Immature natural killer cell (primary cell): ENCODE results near the gene ZNF674. TPM values are rescaled to one million over a fixed set of nuclear protein-coding genes. Genes with fewer than 3 reads are reported as not detected.
A peak's percentile ranks its signal among the peaks of the same experiment; 100 is the strongest.

ENCODE experiments used
- DNase-seq, 3 donors: peaks; one replicate each; pipeline ENCODE4 v3.0.0; 2022; ENCODE audit warnings: mixed read lengths in 1 of 3
- H3K27ac Mint-ChIP-seq, 6 donors: one replicate each; pipeline ENCODE4 v1.8.0; 2020; ENCODE audit warnings: mixed read lengths in 6 of 6, mild to moderate bottlenecking in 5 of 6, inconsistent platforms in 4 of 6, moderate library complexity in 3 of 6
- H3K27me3 Mint-ChIP-seq, 3 donors: one replicate each; pipeline ENCODE4 v1.8.0; 2020 to 2021; ENCODE audit warnings: low read depth in 3 of 3, mild to moderate bottlenecking in 3 of 3, mixed read lengths in 3 of 3, moderate library complexity in 3 of 3, inconsistent platforms in 1 of 3
- H3K36me3 Mint-ChIP-seq, 3 donors: one replicate each; pipeline ENCODE4 v1.8.0; 2020; ENCODE audit warnings: mixed read lengths in 3 of 3, inconsistent platforms in 2 of 3, mild to moderate bottlenecking in 2 of 3
- H3K4me1 Mint-ChIP-seq, 2 donors: one replicate each; pipeline ENCODE4 v1.8.0; 2020; ENCODE audit warnings: inconsistent platforms in 2 of 2, mild to moderate bottlenecking in 2 of 2, mixed read lengths in 2 of 2, moderate library complexity in 1 of 2
- H3K4me3 Mint-ChIP-seq, 5 donors: one replicate each; pipeline ENCODE4 v1.8.0; 2020; ENCODE audit warnings: mild to moderate bottlenecking in 5 of 5, mixed read lengths in 5 of 5, inconsistent platforms in 3 of 5, moderate library complexity in 3 of 5
- H3K9me3 Mint-ChIP-seq, 6 donors: one replicate each; pipeline ENCODE4 v1.8.0; 2020; ENCODE audit warnings: mild to moderate bottlenecking in 6 of 6, mixed read lengths in 6 of 6, inconsistent platforms in 4 of 6, moderate library complexity in 3 of 6
- polyA plus RNA-seq, 3 donors: library from polyadenylated mRNA; unstranded; fragments of 300-500 nt; fragmentation: Illumina TruSeq; gene quantifications; one replicate each; pipeline ENCODE4 v1.2.3, GENCODE V29; 2021

ZNF674 gene
- under 1 TPM in 2 of 3 donors, not detected in 1; 0.48 to 0.75 TPM for polyA plus RNA-seq

DNA sequence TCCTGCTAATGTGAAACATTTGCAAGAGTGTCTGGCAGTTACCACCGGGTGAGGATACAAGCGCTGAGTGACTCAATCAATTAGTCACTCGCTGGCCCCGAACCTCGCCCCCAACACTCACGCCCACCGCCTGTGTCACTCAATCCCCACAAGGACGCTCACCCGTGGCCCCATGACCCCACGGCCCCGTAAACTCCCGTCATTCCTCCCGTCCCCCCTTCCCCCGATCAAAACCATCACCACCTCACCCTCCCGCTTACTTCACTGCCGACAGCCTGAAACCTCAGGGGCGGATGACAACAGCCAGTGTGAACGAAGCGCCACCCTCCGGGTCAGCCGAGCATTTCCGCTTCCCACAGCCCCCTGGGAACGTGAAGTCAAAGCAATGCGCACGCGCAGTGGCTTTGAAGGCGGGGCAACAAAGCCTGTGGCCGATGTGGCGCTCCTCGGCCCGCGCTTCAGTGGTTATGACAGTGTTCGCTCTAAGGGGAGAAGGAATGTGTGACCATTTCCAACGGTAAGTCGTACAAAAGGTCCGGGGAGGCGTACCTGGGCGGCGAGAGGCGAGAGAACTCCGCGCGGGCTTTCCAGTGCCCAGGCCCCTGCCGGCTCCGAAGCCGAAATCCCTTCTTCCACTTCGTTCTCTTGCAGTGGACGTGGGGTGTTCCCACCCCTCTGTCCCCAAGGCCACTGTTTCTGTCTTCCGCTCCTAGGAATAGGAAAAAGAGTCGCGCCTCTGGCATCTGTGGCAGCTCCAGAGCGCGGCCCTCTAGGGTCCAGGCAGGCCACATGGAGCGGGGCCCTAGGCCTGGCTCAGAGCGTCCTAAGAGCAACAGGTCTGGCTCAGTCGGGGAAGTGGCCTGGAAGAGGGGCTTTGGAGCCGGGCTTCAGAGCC is at the start of gene ZNF674:
TSS of gene ZNF674 (minus strand) at position 311 of the 895 bp plus-strand sequence. CDS start 3,334 bp downstream, outside the sequence.
- Mint-ChIP-seq H3K4me1 (peaks cover 30 to 36% of the 10 kb centered on the region in 2 donors), H3K36me3 (peaks cover 0 to 6% (median 4%) of the 10 kb centered on the region in 3 donors), H3K9me3 (no peaks in the 10 kb centered on the region), H3K4me3 (peak within 1 kb of the TSS; percentile 92 to 96 (median 94)), H3K27ac (peak within 1 kb of the TSS; percentile 94 to 99 (median 98)), H3K27me3 (peaks cover 9 to 22% (median 12%) of the 10 kb centered on the region in 3 donors)
- DNase-seq: peak; percentile 95 to 97 (median 96)

DNA sequence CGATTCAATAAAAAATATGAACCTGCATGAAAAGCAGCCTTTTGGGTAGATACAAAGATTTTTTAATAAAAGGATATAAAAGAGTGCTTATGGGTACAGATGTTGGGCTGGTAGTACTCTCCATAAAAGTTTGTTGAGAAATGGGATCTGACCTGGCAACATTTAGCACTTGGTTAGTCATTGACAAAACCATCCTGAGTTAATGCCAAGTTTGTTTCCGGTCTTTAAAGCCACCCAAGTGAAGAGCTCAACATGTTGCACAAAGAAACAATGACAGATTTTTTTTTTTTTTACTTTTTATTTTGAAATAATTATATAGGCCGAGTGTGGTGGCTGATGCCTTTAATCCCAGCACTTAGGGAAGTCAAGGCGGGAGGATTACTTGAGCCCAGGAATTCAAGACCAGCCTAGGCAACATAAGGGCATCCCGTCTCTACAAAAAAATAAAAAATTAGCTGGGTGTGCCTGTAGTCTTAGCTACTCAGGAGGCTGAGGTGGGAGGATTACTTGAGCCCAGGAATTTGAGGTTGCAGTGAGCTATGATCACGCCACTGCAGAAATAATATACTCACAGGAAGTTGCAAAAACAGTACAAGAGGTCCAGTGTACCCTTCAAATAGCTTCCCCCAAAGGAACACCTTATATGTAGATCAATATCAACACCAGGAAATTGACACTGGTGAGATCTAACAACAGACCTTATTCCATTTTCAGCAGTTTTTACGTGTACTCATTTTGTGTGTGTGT is 44.9 kb upstream of the ZNF674 start:
- Mint-ChIP-seq H3K27me3 (peaks cover 2 to 10% (median 3%) of the 10 kb centered on the region in 3 donors), H3K4me1 (peaks cover 9 to 10% of the 10 kb centered on the region in 2 donors), H3K27ac (no peak overlapping the region), H3K4me3 (no peak overlapping the region), H3K9me3 (no peaks in the 10 kb centered on the region), H3K36me3 (peaks cover 0 to 10% (median 0%) of the 10 kb centered on the region in 3 donors)
- DNase-seq: no peak

DNA sequence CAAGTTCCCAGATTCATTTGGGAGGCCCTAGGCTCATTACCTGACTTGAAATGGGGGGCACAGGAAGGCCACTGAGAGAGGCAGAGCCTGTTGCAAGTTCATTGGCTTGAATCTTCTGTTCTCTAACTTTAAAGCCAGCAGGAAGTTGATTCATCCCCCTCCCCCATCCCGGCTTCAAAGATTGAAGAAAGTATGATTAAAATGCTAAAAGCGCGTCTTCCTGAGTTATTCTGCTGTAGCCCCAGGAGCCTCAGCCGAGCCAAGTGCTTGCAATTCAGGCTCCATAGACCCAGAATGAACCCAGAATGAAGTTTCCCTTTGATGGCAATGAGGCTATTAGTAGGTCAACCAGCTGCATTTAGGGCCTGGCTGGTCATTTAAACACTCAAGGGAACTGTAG is 43.0 kb upstream of the ZNF674 start:
- peak overlapping the region in 3 of 6 donors; percentile 22 to 69 (median 57) for H3K27ac Mint-ChIP-seq
- peak overlapping the region in 2 of 5 donors; percentile 21 to 45 for H3K4me3 Mint-ChIP-seq
- H3K9me3 Mint-ChIP-seq: no peaks in the 10 kb centered on the region
- peaks cover 2 to 3% (median 2%) of the 10 kb centered on the region in 3 donors for H3K27me3 Mint-ChIP-seq
- no peak for DNase-seq
- H3K4me1 Mint-ChIP-seq: peaks cover 9 to 10% of the 10 kb centered on the region in 2 donors
- H3K36me3 Mint-ChIP-seq: peaks cover 0 to 7% (median 0%) of the 10 kb centered on the region in 3 donors

DNA sequence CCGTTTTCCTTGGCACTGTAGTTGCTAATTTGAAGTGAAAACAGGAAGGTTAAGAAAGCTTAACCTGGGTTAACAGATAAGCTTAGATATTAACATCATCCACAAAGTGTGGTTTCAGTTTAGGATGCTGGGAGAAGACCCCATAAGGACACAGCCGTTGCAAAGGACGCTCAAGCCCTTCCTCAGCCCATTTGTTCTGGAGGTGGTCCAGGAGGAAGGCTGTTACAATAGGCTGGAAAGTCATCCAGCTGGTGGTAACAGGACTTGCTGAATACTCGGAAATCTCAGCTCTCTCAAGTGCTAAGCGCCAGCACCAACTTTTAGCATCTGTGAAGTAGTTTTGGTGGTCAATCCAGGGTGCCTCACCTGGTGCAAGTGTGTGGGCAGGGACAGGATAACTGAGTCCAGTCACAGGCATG is 42.5 kb upstream of the ZNF674 start:
- H3K27ac Mint-ChIP-seq: peak overlapping the region in 3 of 6 donors; percentile 13 to 69 (median 57)
- peaks cover 9 to 10% of the 10 kb centered on the region in 2 donors for H3K4me1 Mint-ChIP-seq
- peaks cover 0 to 7% (median 0%) of the 10 kb centered on the region in 3 donors for H3K36me3 Mint-ChIP-seq
- peaks cover 2 to 3% (median 2%) of the 10 kb centered on the region in 3 donors for H3K27me3 Mint-ChIP-seq
- peak overlapping the region in 2 of 5 donors; percentile 2 to 45 for H3K4me3 Mint-ChIP-seq
- DNase-seq: no peak
- H3K9me3 Mint-ChIP-seq: no peaks in the 10 kb centered on the region

DNA sequence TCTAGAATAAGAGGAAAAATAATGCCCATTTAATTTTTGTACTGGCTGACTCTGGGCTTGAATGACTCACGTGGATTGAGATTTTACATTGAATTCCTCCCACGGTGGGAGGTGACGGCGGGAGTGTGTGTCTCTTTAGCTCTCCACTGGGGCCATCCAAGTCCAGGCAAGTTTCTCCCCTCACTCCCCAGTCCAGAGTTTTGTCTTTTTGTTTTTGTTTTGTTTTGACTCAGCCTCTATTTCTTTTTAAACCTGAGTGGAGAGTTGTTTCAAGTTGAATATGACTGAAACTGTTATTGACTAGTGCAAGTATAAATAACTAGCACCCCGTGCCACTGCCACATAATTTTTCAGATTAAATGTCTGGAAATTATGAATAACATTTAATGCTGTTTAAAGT is 41.9 kb upstream of the ZNF674 start:
- Mint-ChIP-seq H3K36me3 (peaks cover 0 to 3% (median 0%) of the 10 kb centered on the region in 3 donors), H3K27me3 (peaks cover 2 to 3% (median 2%) of the 10 kb centered on the region in 3 donors), H3K27ac (peak overlapping the region in 1 of 6 donors; percentile 82), H3K4me3 (peak overlapping the region in 1 of 5 donors; percentile 53), H3K4me1 (peaks cover 9 to 10% of the 10 kb centered on the region in 2 donors), H3K9me3 (no peaks in the 10 kb centered on the region)
- no peak for DNase-seq

DNA sequence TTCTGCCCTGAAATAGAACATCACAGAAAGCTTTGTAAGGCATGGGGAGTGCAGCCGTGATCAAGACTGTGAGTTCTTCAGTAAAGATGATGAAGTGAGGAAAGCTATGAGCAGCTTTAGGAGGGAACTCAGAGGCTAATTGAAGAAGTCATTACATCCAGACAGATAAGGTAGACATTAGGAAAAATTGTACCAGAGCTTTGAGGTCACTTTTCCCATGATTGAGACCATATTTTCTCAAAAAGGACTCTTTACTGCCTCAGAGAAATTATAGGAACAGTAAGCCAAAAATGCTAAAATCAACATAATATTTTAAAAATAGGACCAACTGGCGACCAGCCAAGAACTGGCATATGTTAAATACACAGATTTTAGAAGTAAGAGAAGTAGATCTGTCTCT is 39.5 kb upstream of the ZNF674 start:
- no peaks in the 10 kb centered on the region for H3K36me3 Mint-ChIP-seq
- H3K4me3 Mint-ChIP-seq: no peak overlapping the region
- H3K9me3 Mint-ChIP-seq: no peaks in the 10 kb centered on the region
- H3K27me3 Mint-ChIP-seq: peaks cover 2 to 3% (median 3%) of the 10 kb centered on the region in 3 donors
- no peak overlapping the region for H3K27ac Mint-ChIP-seq
- peaks cover 9 to 10% of the 10 kb centered on the region in 2 donors for H3K4me1 Mint-ChIP-seq
- DNase-seq: no peak

DNA sequence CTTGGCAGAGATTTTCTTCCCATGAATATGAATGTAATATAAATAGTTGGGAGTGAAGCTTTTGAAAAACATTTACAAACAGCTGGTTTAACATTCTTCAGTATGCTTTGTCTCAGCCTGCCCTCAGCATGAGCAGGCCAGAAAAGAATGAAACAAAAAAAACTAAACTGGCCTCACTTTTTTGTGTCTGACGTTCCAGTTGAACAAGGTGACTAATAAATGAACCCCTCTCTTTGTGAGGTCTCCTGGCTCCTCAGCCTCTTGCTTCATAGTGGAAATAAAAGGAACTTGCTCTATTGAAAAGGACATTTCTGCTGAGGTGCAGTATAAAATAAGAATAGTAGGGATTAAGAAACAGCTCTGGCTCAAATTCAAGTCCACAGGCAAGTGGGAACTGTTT is 37.7 kb upstream of the ZNF674 start:
- peaks cover 1 to 3% (median 2%) of the 10 kb centered on the region in 3 donors for H3K27me3 Mint-ChIP-seq
- H3K4me3 Mint-ChIP-seq: no peak overlapping the region
- H3K27ac Mint-ChIP-seq: no peak overlapping the region

DNA sequence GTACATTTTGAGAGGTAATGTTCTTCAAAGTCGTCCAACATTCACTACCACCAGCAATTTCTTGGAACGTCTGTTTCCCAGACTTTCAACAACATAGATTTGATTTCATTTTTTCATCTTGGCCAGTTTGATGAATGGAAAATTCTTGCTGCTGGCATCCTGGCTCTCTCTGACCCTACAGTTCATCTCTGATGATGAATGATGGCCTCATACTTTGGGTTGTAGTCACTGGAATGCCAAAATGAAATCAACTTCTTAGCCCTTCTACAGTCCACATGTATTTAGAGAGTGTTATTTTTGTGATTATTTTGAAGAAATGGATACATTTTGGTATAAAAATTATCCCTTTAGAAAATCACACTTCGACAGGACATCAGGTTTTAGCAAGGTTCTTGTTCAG is 37.1 kb upstream of the ZNF674 start:
- Mint-ChIP-seq H3K9me3 (no peaks in the 10 kb centered on the region), H3K36me3 (peaks cover 0 to 1% (median 0%) of the 10 kb centered on the region in 3 donors), H3K27me3 (peaks cover 0 to 3% (median 1%) of the 10 kb centered on the region in 3 donors), H3K4me3 (no peak overlapping the region), H3K27ac (no peak overlapping the region), H3K4me1 (no peaks in the 10 kb centered on the region)
- no peak for DNase-seq

More for the DNA sequence above, 37.7 kb upstream of the ZNF674 start:
- H3K9me3 Mint-ChIP-seq: no peaks in the 10 kb centered on the region
- H3K36me3 Mint-ChIP-seq: no peaks in the 10 kb centered on the region
- H3K4me1 Mint-ChIP-seq: peaks cover 3 to 4% of the 10 kb centered on the region in 2 donors
- DNase-seq: no peak

DNA sequence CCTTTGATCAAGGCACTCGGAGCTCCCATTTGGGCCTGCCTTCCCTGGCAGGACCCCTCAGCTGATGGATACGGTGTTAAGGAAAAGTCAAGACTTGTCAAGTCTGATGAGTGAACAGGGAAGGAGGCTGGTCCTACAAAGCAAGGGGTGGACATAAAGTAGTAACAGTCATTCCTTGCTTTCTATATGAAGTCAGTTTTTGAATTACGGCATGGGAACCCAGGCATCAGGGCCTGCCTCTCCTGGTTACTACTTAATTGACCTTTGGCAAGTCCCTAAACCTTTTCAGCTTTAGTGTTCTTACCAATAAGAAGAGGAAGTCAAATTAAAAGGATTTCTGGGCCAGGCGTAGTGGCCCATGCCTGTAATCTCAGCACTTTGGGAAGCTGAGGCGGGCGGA is 35.4 kb upstream of the ZNF674 start:
- Mint-ChIP-seq H3K36me3 (peaks cover 0 to 4% (median 0%) of the 10 kb centered on the region in 3 donors), H3K4me1 (peaks cover 10 to 12% of the 10 kb centered on the region in 2 donors), H3K27me3 (peaks cover 0 to 6% (median 1%) of the 10 kb centered on the region in 3 donors), H3K4me3 (no peak overlapping the region), H3K9me3 (no peaks in the 10 kb centered on the region), H3K27ac (no peak overlapping the region)
- DNase-seq: no peak

DNA sequence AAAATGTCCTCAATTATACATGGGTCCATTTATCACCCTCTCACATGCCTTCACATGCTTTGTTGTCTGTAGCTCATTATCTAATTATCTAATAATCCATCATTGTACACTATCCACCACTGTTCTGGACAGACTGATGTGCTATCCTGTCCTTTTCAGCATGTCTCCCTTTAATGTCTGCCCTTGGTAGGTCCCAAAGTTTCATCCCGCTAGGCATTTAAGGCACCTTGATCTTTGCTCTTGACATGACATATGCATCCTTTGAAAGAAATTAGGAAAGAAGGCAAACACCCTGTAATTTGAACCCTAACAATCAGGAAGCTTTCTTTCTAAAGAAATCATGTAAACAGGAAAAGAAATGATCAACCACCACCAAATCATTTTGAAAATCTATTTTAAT is 34.0 kb upstream of the ZNF674 start:
- Mint-ChIP-seq H3K4me3 (no peak overlapping the region), H3K27ac (no peak overlapping the region), H3K4me1 (peaks cover 13 to 15% of the 10 kb centered on the region in 2 donors), H3K9me3 (no peaks in the 10 kb centered on the region), H3K36me3 (peaks cover 0 to 4% (median 0%) of the 10 kb centered on the region in 3 donors), H3K27me3 (peaks cover 0 to 6% (median 1%) of the 10 kb centered on the region in 3 donors)
- no peak for DNase-seq

DNA sequence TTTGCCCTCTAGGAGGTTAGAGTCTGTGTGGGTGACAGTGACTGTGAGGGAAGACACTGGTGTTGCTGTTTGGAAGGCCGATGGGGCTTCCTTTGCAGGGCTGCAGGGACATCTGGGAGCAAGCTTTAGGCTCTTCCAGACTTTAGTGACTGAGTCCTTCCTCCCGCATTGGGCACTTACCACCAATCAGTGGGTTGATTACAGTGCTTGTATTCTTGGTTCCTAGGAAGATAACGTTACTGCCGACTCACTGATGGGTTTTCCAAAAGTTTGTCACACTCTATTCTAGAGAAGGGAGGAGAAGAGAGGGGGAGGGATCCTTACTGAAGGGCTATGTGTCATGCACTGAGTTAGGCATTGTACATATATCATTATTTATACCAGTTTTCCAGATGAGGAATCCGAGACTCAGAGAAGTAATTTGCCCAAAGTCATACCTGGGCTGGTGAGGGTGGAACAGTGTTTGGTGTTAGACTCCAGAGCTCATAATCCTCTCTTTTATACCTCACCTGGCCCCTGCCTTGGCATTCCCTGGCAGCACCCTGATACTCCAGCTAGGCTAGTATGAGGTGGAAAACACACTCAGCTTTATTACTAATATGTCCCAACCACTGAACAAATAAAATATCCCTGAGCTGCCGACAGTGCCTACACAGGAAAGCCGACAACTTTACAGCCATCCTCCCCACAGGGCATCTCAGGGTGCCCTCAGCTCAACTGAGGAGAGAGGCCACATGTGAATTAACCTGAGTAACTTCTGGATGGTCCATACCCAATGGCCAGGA is 32.2 kb upstream of the ZNF674 start:
- no peak for DNase-seq
- H3K4me1 Mint-ChIP-seq: peaks cover 23 to 25% of the 10 kb centered on the region in 2 donors
- peak overlapping the region in 1 of 5 donors; percentile 37 for H3K4me3 Mint-ChIP-seq
- no peaks in the 10 kb centered on the region for H3K9me3 Mint-ChIP-seq
- H3K36me3 Mint-ChIP-seq: peaks cover 0 to 4% (median 0%) of the 10 kb centered on the region in 3 donors
- H3K27me3 Mint-ChIP-seq: peaks cover 0 to 6% (median 3%) of the 10 kb centered on the region in 3 donors
- H3K27ac Mint-ChIP-seq: no peak overlapping the region

DNA sequence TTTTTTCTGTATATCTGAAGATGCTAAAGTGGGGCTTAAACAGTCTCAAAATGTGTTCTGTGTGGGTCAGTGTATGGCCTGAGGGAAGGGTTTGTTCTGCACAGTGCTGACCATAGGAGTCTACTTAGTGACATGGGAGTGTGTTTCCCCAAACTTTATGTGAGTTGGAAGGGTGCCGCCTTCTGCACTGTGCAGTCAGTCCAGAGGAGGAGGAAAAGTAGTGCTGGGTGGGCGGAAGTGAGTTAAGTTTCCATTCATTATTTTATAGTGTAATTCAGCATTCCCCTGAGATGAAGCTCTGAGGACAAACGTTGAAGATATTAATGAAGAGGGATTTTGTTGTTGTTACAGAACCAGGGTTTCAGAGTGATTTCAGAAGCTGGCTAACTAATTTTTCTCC is 31.2 kb upstream of the ZNF674 start:
- H3K27ac Mint-ChIP-seq: no peak overlapping the region
- peaks cover 0 to 6% (median 6%) of the 10 kb centered on the region in 3 donors for H3K27me3 Mint-ChIP-seq
- peaks cover 0 to 4% (median 0%) of the 10 kb centered on the region in 3 donors for H3K36me3 Mint-ChIP-seq
- no peak for DNase-seq
- H3K4me3 Mint-ChIP-seq: peak overlapping the region; percentile 23 to 65 (median 42)
- H3K4me1 Mint-ChIP-seq: peaks cover 30 to 32% of the 10 kb centered on the region in 2 donors
- no peaks in the 10 kb centered on the region for H3K9me3 Mint-ChIP-seq

DNA sequence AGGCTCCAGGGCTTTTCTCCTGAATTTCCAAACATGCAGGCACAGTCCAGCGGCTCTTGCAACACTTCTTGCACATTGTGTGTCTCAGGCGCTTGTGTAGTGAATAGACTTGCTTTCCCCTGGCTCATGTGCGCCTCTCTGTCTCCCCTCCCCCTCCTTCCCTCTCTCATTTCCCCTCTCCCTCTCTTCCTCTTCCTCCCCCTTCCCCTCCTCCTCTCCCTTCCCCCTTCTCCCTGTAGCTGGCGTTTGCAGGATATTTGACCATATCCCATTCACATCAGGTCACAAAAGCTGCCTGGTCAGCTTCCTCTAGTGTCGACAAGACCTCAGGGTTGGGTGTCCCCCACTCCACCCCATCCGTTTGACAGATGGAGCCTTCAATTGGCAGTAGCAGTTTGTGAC is 30.8 kb upstream of the ZNF674 start:
- H3K36me3 Mint-ChIP-seq: peaks cover 0 to 4% (median 0%) of the 10 kb centered on the region in 3 donors
- peaks cover 30 to 32% of the 10 kb centered on the region in 2 donors for H3K4me1 Mint-ChIP-seq
- peak overlapping the region; percentile 42 to 65 (median 55) for H3K4me3 Mint-ChIP-seq
- H3K27ac Mint-ChIP-seq: no peak overlapping the region
- peaks cover 0 to 6% (median 6%) of the 10 kb centered on the region in 3 donors for H3K27me3 Mint-ChIP-seq
- no peak for DNase-seq
- no peaks in the 10 kb centered on the region for H3K9me3 Mint-ChIP-seq
